Hippocampal formation (tissue), 2 donors: ENCODE measurements around the gene SORCS1.

Source experiments
- DNase-seq, 2 donors: peaks; one replicate each; lab custom pipeline; 2025; lab: John Stamatoyannopoulos, UW

The SORCS1 gene

GRCh38 chr10:107104026-107104652, 60.4 kb downstream of the SORCS1 start:
- no peak for DNase-seq

GRCh38 chr10:107103174-107104025, 61.1 kb downstream of the SORCS1 start:
- no peak for DNase-seq

- DNase-seq: no peak
Observed at GRCh38 chr10:107098326-107098725, 66.2 kb downstream of the SORCS1 start.

- DNase-seq: no peak
Observed at GRCh38 chr10:107094824-107095522, 69.5 kb downstream of the SORCS1 start.

GRCh38 chr10:107092321-107092720, 72.2 kb downstream of the SORCS1 start:
- no peak for DNase-seq

- DNase-seq: no peak
Observed at GRCh38 chr10:107091126-107091525, 73.4 kb downstream of the SORCS1 start.

GRCh38 chr10:107085665-107086525, 78.6 kb downstream of the SORCS1 start:
- DNase-seq: no peak

- DNase-seq: no peak
Observed at GRCh38 chr10:107083388-107084009, 81.0 kb downstream of the SORCS1 start.

GRCh38 chr10:107081644-107082043, 82.9 kb downstream of the SORCS1 start:
- DNase-seq: no peak

GRCh38 chr10:107075117-107075516, 89.4 kb downstream of the SORCS1 start:
- no peak for DNase-seq

GRCh38 chr10:107072786-107073185, 91.7 kb downstream of the SORCS1 start:
- DNase-seq: no peak

GRCh38 chr10:107072028-107072427, 92.5 kb downstream of the SORCS1 start:
- no peak for DNase-seq

GRCh38 chr10:107071301-107071700, 93.2 kb downstream of the SORCS1 start:
- DNase-seq: no peak

GRCh38 chr10:107067843-107068242, 96.7 kb downstream of the SORCS1 start:
- DNase-seq: no peak

GRCh38 chr10:107064075-107064474, 100.4 kb downstream of the SORCS1 start:
- DNase-seq: no peak

- DNase-seq: no peak
Observed at GRCh38 chr10:107059872-107060271, 104.6 kb downstream of the SORCS1 start.

- DNase-seq: no peak
Observed at GRCh38 chr10:107059068-107059804, 105.3 kb downstream of the SORCS1 start.

- DNase-seq: no peak
Observed at GRCh38 chr10:107058331-107058730, 106.2 kb downstream of the SORCS1 start.

- DNase-seq: no peak
Observed at GRCh38 chr10:107056182-107056581, 108.3 kb downstream of the SORCS1 start.

- no peak for DNase-seq
Observed at GRCh38 chr10:107054469-107055156, 109.9 kb downstream of the SORCS1 start.
